Measurements from ENCODE around the gene RUNDC1.

Gene RUNDC1

DNA sequence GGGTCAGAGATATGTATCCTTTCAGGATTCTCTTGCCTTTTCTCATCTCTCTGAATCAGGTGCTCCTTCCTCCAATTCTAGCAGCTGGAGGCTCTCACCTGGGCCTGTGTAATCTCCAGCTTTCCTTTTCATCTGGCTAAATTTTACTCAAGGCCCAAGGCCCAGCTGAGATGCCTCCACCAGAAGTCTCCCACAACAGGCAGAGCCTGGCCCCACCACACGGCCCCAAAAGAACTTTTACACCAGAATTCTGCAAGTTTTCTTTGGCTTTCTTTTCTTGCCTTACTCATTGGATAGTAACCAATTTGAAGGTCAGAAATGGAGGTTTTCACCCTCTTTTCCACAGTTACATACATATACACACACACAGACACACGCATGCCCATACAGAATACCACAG, 59.3 kb downstream of the RUNDC1 start:
- Histone ChIP-seq H3K4me3 (no peak overlapping the region), H3K9me3 (ENCODE audit: low read depth, low read length) (no peaks in the 10 kb centered on the region), H3K36me3 (ENCODE audit: insufficient read depth, low read length) (peaks cover 11% of the 10 kb centered on the region), H3K9ac (ENCODE audit: insufficient read length) (no peak overlapping the region), H3K27ac (no peak overlapping the region)
- no peak for TF ChIP-seq FOXP2 (optimal IDR thresholded peaks at IDR 0.05; ENCODE audit: control extremely low read depth, extremely low read length, insufficient read depth)
- TF ChIP-seq POLR2AphosphoS5 (IDR thresholded peaks at IDR 0.05; ENCODE audit: borderline replicate concordance, low read depth, low read length) = no peak
- TF ChIP-seq EZH2 (IDR thresholded peaks at IDR 0.05) = no peak
- no peak for DNase-seq (ENCODE audit: low read depth, low spot score)

GRCh38 chr17:43040655-43041054, 60.3 kb downstream of the RUNDC1 start:
- Histone ChIP-seq H3K9ac (ENCODE audit: insufficient read length) (no peak overlapping the region), H3K4me3 (no peak overlapping the region), H3K9me3 (ENCODE audit: low read depth, low read length) (no peaks in the 10 kb centered on the region), H3K27ac (no peak overlapping the region), H3K36me3 (ENCODE audit: insufficient read depth, low read length) (peaks cover 18% of the 10 kb centered on the region)
- no peak for DNase-seq (ENCODE audit: low read depth, low spot score)
- TF ChIP-seq POLR2AphosphoS5 (IDR thresholded peaks at IDR 0.05; ENCODE audit: borderline replicate concordance, low read depth, low read length) (no peak), FOXP2 (optimal IDR thresholded peaks at IDR 0.05; ENCODE audit: control extremely low read depth, extremely low read length, insufficient read depth) (no peak), EZH2 (IDR thresholded peaks at IDR 0.05) (no peak)

GRCh38 chr17:43042025-43042628, 61.8 kb downstream of the RUNDC1 start:
- DNase-seq (ENCODE audit: low read depth, low spot score) = no peak
- Histone ChIP-seq H3K27ac (no peak overlapping the region), H3K9ac (ENCODE audit: insufficient read length) (no peak overlapping the region), H3K4me3 (no peak overlapping the region), H3K9me3 (ENCODE audit: low read depth, low read length) (no peaks in the 10 kb centered on the region), H3K36me3 (ENCODE audit: insufficient read depth, low read length) (peaks cover 21% of the 10 kb centered on the region)
- no peak for TF ChIP-seq EZH2 (IDR thresholded peaks at IDR 0.05)
- TF ChIP-seq POLR2AphosphoS5 (IDR thresholded peaks at IDR 0.05; ENCODE audit: borderline replicate concordance, low read depth, low read length) = no peak
- TF ChIP-seq FOXP2 (optimal IDR thresholded peaks at IDR 0.05; ENCODE audit: control extremely low read depth, extremely low read length, insufficient read depth) = no peak
